ENCODE measurements around the gene IFITM1. TPM values are rescaled to one million over a fixed set of nuclear protein-coding genes. Genes with fewer than 3 reads are reported as not detected.
"Not testable (repeated sequence)": the region's sequence is repeated elsewhere in the genome, so short reads cannot be mapped to it uniquely, and the experiment has no call there.

Gene IFITM1
- total RNA-seq, 1 donor from 2014 or later: 55.4 TPM

DNA sequence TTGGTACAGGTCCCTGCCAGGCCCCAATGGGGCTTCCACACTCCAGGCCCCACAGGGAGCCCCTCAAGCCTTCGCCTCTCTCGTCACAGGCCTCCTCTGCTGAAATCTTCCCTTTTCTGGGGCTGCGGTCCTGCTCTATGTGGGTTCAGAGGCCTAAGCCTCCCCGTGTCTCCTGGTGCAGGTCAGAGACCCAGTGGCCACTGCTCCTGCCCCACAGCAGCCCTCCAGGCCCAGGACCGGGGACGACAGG, 12.7 kb downstream of the IFITM1 start:
- DNase-seq (ENCODE audit: low spot score): no peak

DNA sequence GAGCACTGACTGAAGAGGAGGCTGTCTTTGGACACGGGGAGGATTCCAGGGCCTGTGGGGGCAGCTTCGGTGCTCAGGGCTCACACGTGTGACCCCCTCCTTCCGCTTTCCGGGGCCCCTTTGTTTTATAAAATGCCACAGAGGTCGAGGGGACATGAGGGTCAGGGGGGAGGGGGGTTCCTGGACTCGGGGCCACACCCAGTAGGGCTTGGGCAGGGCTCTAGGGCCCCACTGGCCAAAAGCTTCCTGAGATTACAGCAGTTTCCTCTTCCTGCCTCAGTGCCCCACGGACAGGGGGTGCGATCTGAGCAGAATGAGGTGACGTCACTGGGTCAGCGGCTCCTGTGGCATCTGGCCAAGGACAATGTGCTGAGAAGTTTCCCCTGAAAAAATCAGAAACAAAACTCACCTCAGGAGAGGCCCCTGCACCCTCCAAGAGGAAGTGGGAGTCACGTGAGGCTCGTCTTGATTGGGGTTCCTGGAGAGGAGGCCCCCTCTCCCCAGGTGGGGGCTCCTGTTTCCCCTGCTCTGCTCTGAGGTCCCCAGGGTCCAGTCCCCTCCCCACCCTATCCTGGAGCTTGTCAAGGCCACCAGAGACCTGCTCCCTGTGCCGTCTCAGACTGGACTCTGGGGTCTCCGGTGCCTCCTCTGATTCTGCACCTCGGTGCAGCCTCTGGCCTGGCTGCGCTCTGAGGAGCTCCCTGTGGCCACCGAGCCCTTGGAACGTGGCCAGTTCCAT, 13.2 kb downstream of the IFITM1 start:
- DNase-seq (ENCODE audit: low spot score): peak; percentile 87

DNA sequence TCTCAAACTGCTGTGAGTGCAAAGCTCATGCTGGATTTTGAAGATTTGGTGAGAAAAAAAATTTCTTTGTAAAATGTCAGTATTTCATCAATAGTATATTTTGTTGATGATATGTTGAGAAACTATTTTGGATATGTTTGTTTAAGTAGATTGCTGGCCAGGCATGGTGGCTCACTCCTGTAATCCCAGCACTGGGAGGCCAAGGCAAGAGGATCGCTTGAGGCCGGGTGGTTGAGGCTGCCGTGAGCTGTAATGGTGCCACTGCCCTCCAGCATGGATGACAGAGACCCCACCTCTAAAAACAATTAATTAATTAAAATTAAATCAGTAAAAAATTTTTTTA, 13.7 kb downstream of the IFITM1 start:
- no peak for DNase-seq (ENCODE audit: low spot score)

DNA sequence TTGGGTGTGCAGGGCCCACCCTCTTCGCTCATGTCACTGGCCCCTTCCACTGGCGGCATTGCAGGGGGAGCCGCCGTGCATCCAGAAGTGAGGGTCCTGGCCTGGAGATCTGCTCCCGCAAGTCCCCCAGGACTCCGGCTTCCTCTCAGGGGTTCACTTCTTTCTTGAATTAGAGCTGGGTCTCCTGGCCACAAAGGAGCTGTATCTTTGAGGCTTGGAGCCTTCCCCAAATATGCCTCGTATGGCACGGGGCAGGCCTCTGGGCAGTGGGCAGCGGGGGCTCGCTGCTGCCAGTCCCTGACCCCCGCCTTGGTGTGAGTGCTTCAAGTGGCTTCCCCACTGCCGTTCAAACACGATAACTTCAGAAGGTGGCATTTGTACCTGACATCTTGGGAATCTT, 14.2 kb downstream of the IFITM1 start:
- DNase-seq (ENCODE audit: low spot score): no peak

DNA sequence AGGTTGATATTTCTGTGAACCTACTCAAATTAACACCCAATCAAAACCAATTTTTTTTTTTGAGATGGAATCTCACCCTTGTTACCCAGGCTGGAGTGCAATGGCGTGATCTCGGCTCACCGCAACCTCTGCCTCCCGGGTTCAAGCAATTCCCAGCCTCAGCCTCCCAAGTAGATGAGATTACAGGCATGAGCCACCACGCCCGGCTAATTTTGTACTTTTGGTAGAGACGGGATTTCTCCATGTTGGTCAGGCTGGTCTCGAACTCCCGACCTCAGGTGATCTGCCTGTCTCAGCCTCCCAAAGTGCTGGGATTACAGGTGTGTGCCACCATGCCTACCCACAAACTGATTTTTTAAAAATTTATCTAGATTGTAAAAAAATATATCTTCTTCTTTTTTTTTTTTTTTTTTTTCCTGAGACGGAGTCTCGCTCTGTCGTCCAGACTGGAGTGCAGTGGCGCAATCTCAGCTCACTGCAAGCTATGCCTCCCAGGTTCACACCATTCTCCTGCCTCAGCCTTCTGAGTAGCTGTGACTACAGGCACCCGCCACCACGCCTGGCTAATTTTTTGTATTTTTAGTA, 14.8 kb downstream of the IFITM1 start:
- DNase-seq (ENCODE audit: low spot score): not testable (repeated sequence)

DNA sequence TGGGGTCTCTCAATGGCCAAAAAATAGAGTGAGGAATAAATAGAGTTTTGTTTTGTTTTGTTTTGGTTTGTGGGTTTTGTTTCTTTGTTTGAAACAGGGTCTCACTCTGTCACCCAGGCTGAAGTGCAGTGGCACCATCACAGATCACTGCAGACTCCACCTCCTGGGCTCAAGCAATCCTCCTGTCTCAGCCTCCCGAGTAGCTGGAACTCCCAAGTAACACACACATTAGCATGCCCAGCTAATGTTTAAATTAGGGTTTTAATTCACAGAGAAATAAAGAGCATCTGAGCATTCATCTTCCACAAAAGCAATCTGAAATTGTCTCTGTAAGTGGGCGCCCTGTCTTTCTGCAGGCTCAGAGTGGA, 16.0 kb downstream of the IFITM1 start:
- no peak for DNase-seq (ENCODE audit: low spot score)

DNA sequence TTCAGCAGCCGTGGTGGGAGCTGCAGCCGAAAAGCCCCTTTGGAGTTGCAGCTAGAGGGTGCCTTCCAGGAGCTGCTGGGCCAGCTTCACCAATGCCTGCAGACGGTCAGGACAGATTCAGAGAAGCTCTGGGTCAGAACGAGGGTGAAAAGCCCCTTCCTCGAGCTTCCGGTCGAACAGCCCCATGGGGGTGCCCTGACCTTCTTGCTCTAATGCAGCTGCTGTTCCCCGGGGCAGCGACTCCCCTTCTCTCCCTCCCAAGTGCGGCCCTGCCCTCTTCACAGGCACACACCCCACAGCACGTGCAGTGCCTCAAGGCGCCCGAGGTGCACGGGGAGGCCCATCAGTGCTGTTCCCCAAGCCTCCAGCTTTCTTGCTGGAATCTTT, 16.5 kb downstream of the IFITM1 start:
- no peak for DNase-seq (ENCODE audit: low spot score)

DNA sequence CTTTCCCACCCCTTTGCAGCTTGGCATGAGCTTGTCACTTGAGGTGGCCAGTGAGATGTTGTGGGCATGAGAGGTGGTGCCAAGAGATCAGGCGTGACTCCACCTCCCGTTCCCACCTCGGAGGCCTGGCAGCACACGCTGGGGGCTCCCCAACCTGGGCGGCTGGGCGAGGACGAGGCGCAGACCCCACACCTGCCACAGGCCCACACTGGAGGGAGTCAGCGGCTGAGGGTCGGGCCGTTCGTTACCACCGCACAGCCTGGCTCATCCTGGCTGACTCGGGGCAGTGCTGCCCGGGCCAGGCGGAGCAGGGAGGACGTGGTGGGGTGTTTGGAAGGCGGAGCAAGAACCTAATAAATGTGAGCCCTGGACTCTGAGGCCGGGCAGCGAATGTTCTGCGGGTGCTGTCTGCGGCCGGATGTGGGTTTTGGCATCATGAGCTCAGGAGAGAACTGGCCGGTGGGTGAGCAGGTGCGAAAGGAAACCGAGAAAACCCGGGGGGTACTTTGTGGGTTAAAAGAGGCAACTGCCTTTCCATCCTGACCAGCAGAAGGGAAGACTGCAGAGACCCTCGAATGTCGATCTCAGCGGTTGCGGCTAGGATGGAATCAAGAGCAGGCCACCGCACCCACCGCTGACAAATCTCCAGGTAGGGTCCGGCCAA, 17.0 kb downstream of the IFITM1 start:
- DNase-seq (ENCODE audit: low spot score): no peak

DNA sequence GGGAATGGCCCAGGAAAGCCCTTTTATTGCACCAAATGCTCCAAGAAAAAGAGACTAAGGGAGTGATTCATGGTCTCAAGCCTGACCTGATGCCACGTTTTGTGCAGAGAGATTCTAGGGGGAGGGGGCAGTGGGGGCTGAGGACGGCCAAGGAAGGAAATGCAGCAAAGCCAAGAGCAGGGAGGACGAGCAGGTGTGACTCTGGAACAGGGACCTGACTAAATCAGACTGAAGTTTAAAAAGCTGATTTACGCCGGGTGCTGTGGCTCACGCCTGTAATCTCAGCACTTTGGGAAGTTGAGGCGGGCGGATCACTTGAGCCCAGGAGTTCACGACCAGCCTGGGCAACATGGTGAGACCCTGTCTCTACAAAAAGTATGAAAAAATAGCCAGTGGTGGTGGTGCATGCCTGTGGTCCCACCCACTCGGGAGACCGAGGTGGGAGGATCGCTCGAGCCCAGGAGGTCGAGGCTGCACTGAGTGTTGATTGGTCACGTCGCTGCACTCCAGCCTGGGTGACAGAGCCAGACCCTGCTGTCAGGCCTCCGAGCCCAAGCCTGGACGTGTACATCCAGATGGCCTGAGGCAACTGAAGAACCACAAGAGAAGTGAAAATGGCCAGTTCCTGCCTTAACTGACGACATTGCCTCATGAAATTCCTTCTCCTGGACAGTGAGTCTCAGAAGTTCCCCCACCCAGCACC, 17.7 kb downstream of the IFITM1 start:
- no peak for DNase-seq (ENCODE audit: low spot score)

DNA sequence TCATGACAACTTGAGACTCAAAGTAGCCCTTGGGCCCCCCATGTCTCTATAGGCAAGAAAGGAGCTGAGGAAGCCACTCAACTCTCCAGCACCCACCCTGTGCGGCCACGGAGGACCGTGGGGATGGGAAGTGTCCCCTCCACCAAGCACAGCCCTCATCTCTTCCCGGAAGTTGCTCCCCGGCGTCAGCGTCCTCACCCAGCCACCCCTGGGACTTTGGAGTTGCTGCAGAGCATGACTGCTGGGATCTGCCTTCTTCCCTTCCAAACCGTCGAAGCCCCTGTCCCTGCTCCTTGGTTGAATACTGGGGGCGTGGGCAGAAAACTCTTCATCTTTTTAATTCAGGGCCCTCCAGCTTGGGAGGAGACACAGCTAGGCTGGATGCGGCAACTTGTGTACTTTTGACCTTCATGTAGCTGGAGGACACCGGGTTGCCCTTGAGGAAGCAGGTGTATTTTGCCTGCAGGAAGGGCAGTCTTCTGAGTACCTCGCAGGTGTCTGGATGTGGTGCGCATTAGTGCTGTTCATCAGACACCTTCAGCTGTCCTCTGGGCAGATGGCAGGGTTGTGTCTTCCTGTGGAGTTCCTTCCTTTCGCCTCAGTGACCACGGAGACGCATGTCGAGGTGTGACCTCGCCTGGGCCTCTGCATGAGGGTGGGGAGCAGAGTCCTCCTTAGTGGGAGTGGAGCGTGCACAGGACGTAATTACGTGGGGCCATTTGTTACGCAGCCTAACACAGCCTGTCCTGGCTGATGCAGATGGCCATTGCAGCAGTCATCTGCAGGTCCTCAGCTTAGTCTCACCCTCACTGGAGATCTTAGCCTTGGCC, 19.0 kb downstream of the IFITM1 start:
- no peak for DNase-seq (ENCODE audit: low spot score)

DNA sequence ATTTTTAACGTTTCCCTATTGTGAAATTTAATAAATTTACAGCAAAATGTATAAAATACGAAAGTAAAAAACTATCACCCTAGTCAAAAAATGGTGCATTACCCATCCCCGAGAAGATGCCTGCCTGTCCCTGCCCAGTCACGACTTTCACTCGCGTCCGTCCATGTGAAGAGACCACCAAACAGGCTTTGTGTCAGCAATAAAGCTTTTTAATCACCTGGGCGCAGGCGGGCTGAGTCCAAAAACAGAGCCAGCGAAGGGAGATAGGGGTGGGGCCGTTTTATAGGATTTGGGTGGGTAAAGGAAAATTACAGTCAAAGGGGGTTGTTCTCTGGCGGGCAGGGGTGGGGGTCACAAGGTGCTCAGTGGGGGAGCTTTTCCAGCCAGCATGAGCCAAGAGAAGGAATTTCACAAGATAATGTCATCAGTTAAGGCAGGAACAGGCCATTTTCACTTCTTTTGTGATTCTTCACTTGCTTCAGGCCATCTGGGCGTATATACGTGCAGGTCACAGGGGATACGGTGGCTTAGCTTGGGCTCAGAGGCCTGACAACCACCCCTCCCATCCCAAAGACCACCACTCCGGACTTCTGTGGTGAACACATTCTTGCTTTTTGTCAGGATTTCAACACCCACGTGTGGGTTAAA, 19.9 kb downstream of the IFITM1 start:
- DNase-seq (ENCODE audit: low spot score): not testable (repeated sequence)

DNA sequence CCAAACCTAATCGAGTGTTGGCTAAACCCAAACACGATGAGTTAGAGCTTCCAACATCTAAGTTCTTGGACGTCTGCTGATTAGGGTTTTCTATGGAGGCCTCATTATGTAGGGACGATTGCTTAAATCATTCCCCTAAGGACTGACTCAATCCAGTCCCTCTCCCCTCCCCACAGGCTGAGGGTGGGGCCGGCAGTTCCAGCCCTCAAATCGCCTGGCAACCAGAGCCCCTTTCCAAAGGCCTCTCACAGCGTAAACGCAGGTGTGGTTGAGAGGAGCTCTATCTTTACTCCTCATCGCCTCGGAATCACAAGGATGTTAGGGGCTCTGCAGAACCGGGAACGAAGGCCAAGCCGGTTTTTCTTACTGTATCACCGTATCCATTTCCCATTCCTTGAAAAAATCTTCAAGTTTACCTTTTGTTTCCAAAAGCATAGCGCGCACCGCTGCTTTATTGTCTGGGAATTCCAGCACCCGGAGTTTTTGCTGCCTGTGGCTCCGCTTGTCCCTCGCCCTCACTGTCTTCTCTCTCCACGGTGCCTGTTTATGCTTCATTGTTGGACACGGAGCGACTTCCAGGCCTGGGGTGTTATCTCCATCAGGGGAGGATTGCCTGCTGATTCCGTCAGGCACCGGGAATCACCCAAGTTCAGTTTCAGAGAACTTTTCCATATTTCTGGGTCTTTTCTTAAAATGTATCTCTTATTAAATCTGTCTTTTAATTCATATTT, 20.6 kb downstream of the IFITM1 start:
- DNase-seq (ENCODE audit: low spot score): no peak

DNA sequence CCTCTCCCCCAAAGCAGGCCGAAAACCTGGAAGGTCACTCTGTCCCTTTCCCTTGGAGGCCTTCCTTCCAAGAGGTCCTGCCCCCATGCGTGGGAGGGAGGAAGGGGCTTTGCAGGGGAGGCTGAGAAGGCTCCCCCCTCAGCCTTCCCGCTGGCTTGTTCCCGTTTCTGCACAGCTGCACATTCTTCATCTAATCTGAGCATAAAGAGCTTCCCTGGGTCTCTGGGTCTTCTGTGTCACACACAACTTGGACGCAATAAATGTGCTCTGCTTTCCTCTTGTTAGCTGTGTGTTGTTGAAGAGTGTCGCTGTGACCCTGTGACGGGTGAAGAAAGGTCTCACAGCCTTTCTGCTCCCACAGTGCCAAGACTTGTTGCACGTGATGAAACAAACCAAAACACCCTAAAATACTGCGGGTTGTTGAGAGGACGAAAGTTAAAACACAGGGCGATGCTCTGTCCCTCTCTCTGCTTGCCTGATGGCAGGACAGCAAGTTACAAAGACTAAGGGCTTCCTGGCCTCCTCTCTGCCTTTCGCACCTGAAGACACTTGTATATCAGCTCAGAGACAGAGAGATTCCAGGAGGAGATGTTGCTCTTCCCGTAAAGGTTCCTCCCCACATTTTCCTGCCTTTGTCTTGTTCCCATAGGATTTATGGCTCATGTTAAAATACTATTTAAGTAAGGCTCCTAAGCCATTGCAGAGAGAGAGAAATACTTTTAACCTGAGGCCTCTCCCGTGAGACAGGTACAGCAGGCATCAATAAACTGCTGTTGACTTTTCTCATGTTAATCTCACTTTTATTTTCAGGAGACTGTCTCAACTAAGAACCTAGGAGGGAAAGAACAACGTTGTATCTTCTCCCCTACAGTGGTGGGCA, 22.2 kb downstream of the IFITM1 start:
- DNase-seq (ENCODE audit: low spot score): no peak

DNA sequence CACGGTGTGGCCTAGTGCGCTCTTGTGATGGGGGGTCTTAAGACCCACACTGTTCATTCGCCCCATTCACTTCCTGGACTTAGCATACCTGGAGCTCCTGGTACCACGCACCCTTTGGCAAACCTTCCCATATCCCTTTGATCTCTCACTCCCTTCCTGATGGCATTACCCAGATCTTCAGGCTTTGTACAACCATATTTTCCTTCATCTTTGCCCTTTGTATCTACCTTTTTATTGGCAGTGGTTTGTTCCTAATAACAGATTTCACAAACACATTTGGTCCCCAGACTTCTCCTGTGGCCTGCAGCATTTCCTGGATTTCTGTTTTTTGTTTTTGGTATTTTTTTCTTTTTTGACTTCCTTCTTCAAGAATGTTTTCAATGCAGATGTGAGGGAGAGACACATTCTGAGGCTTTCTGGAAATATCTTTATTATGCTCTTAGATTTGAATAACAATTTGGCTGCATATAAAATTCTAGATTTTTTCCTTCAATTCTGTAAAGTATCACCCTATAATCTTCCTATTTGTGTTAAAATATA, 22.9 kb downstream of the IFITM1 start:
- DNase-seq (ENCODE audit: low spot score): no peak

DNA sequence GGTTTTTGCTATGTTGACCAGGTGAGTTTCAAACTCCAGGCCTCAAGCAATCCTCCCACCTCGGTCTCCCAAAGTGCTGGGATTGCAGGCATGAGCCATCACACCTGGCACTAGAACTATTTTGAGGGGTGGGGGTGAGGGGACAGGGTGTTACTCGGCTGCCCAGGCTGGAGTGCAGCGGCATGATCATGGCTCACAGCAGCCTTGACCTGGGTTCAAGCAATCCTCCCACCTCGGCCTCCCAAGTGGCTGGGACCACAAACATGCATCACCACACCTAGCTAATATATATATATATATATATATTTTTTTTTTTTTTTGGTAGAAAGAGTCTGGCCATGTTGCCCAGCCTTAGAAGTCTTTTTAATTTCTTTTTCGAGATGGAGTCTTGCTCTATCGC, 23.9 kb downstream of the IFITM1 start:
- DNase-seq (ENCODE audit: low spot score): no peak

DNA sequence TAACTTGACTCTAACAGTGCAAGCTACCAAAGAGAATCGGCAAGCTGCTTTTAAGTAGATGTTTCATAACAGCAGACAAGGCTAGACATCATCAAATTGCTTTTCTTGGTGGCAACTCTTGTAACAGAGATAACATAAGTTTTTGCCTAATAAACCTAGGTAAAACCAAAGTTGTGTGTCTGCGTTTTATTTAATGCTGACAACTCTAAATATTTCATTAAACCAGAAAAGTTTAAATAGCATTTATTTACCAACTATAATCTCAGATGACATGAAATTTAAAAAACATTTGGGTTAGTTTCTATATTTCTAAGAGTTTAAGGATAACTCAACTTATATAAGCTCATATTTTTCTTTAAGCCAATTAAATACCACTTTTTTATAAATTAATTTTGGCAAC, 26.1 kb downstream of the IFITM1 start:
- no peak for DNase-seq (ENCODE audit: low spot score)

DNA sequence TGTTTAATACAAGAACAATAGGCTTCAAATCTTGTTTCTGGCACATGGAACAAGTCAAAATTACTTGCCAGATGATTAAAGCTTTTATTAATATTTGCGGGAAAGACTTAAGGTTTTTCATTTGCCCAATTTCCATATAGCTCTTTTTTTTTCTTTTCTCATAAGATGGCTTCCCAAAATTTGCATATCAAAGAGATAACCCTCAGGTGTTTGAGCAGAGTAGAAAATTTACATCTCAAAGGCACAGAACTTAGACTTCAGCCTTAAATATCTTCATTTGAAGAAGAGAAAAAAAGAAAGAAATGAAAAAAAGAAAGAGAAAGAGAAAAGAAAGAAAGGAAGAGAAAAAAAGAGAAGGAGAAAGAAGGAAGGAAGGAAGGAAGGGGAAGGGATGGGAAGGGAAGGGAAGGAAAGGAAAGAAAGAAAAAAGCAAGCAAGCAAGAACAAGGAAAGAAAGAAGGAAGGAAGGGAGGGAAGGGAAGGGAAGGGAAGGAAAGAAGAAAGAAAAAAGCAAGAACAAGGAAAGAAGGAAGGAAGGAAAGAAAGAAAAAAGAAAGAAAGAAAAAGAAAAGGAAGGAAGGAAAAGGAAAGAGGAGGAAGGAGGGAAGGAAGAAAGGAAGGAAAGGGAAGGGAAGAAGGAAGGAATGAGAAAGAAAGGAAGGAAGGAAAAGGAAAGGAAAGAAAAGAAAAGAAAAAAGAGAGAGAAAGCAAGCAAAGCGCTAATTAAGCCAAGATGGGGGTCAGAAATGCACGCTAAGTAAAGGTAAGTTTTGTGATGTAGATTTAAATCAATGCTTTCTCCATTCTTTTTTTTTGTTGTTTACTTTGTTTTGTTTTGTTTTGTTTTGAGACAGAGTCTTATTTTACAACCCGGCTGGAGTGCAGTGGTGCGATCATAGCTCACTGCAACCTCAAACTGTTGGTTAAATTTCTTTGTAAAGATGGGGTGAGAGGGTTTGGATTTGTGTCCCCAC, 27.0 kb downstream of the IFITM1 start:
- DNase-seq (ENCODE audit: low spot score): no peak

DNA sequence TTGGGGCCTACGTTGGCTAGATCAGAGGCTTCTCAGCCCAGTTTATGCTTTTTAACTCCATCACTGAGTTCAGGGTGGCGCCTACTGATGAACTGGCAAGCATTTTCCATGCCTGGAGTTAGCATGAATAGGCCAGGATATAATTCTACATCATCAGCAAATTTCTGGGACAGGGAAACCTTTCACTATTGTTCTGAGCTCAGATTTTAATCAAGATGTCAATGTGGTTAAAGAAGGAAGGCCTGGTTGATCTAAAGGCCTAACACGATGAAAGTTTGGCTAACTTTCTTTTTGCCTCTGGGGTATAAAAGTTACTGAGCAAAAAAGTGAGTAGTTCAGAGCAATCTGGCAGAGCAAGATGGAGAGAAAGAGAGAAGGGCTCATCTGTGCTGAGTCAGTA, 28.5 kb downstream of the IFITM1 start:
- DNase-seq (ENCODE audit: low spot score): no peak
